IPS-NIHi7 (cell line): ENCODE measurements around the gene TMEM190.
A peak's percentile ranks its signal among the peaks of the same experiment; 100 is the strongest.

ENCODE experiments used
- DNase-seq: peaks from one replicate; pipeline ENCODE4 v3.0.0; 2012; ENCODE audit warnings: mixed read lengths; ENCODE audit errors: extremely low spot score

Gene TMEM190

GRCh38 chr19:55369653-55370304 lies 6.8 kb upstream of the TMEM190 start:
- DNase-seq: peak; percentile 86

DNA sequence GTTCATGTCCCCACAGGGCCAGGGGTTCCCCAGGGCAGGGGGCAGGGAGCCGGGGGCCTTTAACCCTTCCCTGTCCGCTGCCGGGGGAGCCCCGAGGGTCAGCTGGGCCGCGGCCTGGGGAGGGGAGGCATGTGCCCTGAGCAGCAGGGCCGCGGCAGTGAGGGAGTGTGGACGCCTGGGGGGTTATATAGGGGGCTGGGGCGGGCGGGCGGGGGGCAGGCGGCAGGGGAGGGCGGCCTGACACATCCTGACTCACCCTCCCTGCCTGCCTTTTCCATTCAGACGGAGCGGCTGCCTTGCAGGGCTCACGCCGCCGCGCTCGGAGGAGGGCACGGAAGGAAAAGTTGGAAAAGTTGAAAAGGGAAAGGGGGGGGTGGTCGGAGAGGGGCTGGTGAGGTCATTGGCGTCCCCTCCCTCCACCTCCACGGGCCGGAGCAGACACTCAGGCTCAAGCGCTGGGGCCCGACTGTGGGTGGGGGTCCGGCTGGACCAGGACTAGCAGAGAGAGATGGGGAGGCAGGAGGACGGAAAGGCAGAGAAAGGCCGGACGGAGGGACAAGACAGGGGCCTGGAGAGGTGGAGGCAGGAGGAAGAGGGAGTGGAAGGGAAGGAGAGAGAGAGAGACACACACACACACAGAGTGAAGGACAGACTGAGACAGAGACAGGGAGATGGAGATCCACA lies 6.2 kb upstream of the TMEM190 start, which contains the start of gene IL11:
Gene IL11, minus strand, starts transcription at position 159 of the 684 bp plus-strand sequence. Its CDS starts 153 bp downstream, at position 6.
- no peak for DNase-seq

DNA sequence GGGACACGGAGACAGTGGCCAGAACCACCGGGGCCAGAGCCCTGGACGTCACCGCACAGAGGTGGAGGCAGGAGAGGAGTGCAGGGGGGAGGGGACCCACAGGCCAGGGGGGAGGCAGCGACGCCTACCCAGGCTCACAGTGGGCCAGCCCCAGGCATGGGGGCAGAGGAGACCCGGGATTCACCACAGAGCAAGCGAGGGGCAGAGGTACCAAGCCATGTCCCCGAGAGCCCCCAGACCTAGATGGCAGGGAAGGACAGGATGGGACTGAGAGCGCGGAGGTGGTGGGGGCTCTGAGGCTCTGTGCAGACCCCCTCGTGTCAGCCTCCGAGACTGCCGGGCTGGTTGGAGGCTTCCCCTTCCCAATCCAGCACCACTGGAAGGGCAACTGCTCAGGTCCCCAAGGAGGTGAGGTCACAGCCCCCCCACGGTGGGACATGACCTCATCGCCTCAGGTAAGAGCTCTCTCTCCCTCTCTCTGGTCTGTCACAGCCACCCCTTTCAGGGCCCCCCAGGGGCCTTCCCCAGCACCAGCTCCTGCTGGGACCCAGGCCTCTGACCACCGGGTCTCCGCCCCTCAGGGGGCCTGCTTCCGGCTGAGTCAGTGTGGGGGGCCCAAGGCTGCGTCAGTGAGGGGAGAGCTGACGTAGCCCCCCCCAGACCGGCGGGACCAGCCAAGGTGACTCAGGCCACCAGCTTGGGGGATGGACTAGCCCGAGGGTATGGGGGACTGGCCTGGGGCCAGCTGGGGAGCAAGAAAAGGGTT lies 4.1 kb upstream of the TMEM190 start:
- DNase-seq: no peak

- DNase-seq: no peak
These were observed 3.2 kb upstream of the TMEM190 start for GRCh38 chr19:55373306-55373992.

- DNase-seq: no peak
These were observed 2.5 kb upstream of the TMEM190 start for GRCh38 chr19:55373993-55374757.

GRCh38 chr19:55377356-55378131 lies 918 bp downstream of the TMEM190 start:
- DNase-seq: no peak

DNA sequence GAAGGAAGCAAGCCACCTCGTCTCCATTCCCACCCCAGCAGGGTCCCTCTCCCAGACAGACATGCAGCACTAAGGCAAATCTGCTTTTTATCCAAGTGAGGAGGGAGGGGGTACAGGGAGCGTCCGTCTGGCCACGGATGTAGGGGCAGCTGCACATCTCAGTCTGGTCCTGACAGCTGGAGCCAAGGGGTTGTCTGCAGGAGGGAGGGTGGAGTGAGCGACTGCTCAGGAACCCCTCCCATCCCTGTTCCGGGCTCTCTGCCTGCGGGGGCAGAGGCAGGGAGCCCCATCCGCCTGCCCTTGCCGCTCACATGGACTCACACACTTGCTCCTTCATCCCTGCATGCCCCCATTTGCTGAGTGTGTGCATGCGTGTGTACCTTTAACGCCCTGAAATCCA lies 2.5 kb downstream of the TMEM190 start:
- DNase-seq: no peak

DNA sequence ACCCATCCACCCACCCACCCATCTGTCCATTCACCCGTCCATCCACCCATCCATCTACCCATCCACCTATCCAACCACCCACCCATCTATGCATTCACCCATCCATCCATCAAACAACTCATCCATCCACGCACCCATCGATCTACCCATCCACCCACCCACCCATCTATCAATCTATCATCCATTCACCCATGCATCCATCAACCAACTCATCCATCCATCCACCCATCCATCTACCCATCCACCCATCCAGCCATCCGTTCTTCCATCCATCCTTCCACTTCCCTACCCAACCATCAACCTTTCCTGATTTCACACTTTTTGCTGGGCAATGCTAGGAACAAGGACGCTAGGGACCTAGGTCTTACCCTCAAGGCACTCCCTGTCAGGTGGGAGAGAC lies 5.4 kb downstream of the TMEM190 start:
- DNase-seq: no peak

- no peak for DNase-seq
These were observed 6.0 kb downstream of the TMEM190 start for GRCh38 chr19:55382522-55383054.

DNA sequence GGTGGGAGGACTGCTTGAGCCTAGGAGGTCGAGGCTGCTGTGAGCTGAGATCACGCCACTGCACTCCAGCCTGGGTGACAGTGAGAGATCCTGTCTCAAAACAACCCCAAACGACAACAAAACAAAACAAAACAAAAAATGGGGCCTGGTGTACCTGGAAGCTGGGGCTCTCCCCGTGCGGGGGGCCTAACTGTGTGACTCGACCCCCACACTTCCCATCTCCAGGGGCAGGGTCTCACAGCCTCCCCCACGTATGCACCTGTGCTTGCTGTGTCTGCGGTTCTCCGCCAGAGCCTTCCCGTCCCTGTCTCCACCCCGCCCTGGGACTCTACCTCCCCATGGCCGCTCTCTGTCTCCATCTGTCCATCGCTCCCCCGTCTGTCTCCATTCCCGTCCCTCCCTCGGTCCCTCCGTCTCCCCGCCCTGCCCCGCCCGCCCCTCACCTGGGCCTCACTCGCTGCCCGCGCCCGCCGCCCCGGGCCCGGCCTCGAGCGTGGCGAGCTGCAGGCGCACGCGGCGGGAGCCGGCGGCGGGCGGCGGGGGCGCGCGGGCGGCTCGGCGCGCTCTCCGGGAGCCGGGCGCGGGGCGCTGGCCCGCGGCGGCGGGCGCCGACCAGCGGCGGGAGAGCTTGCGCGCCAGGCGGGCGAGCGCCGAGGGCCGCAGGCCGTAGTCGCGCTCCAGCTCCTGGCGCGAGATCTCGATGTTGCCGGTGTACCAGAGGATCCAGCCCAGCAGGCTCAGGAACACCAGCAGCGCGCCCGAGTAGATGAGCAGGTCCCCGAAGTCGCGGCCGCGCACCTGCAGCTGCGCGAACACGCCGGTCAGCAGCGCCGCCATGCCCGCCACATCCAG lies 6.9 kb downstream of the TMEM190 start:
- peak; percentile 66 for DNase-seq

- no peak for DNase-seq
These were observed 7.7 kb downstream of the TMEM190 start, which contains the start of gene TMEM238 for GRCh38 chr19:55384131-55384919. TMEM238 (minus strand) TSS chr19:55384292; CDS start chr19:55384259, 33 bp downstream.

DNA sequence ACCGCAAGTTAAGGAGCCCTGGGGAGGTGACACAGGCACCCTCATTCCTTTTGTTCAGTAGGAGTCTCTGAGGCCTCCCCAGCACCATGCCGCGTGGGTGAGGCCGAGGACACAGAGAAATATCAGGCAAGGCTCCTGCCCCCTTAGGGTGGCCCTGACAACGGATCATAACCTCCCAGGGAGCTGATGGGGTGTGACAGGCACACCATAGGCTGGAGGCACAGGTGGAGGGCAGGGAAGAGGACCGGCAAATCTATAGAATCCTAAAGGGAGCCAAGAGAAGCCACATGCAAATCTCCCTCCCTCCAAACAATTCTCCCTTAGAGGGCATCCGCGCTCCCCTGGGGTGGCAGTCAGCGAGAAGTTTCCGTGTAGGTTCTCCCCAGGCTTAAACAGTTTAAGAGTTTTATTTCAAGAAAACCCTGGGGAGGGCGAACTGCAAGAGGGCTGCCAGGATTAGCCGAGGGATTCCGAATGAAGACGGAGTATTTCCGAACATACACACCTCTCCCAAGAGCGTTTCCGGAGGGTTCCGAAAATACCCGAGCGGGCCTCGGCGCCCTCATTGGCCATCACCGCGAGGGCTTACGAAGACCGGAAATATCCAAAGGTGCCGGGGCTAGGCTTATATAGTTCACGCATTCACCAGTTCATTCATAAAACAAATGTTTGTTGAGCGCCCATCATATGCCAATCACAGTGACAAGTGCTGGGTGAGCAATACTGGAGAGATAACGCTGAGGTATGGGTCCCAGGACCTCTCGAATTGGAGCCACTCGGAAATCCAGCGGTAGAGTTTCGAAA lies 8.5 kb downstream of the TMEM190 start:
- DNase-seq: peak; percentile 82

DNA sequence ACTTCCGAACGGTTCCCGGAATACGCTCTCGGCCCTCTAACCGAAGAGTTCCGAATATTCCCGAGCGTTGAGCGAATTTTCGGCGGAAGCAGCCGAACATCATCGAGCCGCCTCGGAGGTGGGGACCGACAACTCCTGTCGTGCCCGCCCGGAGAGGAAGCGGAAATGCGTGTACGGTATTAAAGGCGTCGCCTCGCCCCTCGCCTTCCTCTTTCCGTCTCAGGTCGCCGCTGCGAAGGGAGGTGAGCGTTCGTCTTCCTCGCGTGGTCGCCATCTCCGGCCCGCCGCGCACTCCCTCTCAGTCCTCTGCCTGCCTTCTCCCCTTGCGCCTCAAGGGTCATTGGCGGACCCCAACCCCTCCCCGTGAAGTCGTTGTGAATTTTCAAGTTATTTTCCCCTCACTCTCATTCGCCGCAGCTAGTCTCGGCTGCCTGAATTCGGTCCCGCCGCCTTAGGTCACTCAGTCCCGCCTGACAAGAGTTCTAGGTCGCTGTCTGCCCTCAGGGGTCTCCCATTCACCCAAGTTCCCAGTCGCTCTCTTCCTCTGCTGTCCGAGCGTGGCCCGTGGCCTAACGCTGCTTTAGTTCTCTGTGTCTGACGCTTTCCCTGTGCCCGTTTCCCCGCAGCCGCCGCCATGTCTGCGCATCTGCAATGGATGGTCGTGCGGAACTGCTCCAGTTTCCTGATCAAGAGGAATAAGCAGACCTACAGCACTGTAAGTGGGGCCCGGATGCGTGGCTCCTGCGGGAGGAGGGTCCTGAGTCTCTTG lies 9.3 kb downstream of the TMEM190 start, which contains the start of gene RPL28:
Gene RPL28, plus strand, starts transcription at position 209 of the 769 bp plus-strand sequence. Its CDS starts 426 bp downstream, at position 635.
- peak; percentile 92 for DNase-seq

DNA sequence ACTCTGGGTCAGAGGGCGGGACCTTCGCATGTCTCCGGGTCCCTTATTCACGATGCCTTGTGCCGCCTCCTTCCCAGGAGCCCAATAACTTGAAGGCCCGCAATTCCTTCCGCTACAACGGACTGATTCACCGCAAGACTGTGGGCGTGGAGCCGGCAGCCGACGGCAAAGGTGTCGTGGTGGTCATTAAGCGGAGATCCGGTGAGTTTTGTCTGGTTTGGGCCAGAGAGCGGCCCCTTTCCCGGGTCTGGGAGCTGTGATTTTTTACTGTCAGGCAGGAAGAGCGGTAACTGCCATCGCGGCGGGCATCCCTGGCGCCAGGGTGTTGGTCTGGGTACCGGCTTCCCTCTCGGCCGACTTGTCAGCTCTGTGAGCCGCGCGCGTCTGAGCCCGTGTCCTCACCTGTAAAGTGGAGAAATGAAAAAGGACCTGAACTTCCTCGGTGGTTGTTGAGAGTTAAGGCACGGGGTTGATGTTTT lies 9.9 kb downstream of the TMEM190 start:
- DNase-seq: no peak

- no peak for DNase-seq
These were observed 11.3 kb downstream of the TMEM190 start for GRCh38 chr19:55387736-55388497.
